Erythroblast (primary cell): Measurements from ENCODE around the gene PPP1R2.

Experiments
- GATA1 ChIP-seq: IDR thresholded peaks from 2 replicates; pipeline ENCODE4 v1.6.1; 2011; ENCODE audit warnings: low read depth, mild to moderate bottlenecking, control low read depth, low read length, moderate library complexity
- POLR2A ChIP-seq: IDR thresholded peaks from 2 replicates; pipeline ENCODE4 v1.6.1; 2011; ENCODE audit warnings: mild to moderate bottlenecking, low read length

- no peak for TF ChIP-seq POLR2A
- no peak for TF ChIP-seq GATA1
Measured at GRCh38 chr3:195574497-195575304, 31.6 kb upstream of the PPP1R2 start.
